NCI-H2227 (cell line): ENCODE data around the gene TMEM119.

Experiments
- DNase-seq: peaks from one replicate; lab custom pipeline; 2025; ENCODE audit not compliant: unreplicated experiment; lab: John Stamatoyannopoulos, UW

Gene TMEM119

DNA sequence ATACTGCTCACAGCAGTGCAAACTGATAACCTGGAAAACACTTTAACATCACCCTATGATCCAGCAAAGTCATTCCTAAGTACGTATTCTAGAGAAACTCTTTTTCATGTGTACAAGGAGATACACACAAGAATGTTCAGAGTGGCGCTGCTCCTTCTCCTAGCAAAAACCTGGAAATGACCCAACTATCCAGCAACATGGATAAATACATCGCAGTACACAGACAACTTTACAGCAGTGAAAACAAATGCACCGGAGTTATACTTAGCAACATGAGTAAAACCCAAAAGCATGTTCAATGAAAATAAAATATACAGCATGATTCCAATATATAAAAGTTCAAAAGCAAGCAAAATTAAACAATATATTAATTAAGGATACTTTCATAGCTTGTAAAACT is 55.6 kb downstream of the TMEM119 start:
- no peak for DNase-seq
